ENCODE data around the gene HLTF.

Gene HLTF, protein sequence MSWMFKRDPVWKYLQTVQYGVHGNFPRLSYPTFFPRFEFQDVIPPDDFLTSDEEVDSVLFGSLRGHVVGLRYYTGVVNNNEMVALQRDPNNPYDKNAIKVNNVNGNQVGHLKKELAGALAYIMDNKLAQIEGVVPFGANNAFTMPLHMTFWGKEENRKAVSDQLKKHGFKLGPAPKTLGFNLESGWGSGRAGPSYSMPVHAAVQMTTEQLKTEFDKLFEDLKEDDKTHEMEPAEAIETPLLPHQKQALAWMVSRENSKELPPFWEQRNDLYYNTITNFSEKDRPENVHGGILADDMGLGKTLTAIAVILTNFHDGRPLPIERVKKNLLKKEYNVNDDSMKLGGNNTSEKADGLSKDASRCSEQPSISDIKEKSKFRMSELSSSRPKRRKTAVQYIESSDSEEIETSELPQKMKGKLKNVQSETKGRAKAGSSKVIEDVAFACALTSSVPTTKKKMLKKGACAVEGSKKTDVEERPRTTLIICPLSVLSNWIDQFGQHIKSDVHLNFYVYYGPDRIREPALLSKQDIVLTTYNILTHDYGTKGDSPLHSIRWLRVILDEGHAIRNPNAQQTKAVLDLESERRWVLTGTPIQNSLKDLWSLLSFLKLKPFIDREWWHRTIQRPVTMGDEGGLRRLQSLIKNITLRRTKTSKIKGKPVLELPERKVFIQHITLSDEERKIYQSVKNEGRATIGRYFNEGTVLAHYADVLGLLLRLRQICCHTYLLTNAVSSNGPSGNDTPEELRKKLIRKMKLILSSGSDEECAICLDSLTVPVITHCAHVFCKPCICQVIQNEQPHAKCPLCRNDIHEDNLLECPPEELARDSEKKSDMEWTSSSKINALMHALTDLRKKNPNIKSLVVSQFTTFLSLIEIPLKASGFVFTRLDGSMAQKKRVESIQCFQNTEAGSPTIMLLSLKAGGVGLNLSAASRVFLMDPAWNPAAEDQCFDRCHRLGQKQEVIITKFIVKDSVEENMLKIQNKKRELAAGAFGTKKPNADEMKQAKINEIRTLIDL

DNA sequence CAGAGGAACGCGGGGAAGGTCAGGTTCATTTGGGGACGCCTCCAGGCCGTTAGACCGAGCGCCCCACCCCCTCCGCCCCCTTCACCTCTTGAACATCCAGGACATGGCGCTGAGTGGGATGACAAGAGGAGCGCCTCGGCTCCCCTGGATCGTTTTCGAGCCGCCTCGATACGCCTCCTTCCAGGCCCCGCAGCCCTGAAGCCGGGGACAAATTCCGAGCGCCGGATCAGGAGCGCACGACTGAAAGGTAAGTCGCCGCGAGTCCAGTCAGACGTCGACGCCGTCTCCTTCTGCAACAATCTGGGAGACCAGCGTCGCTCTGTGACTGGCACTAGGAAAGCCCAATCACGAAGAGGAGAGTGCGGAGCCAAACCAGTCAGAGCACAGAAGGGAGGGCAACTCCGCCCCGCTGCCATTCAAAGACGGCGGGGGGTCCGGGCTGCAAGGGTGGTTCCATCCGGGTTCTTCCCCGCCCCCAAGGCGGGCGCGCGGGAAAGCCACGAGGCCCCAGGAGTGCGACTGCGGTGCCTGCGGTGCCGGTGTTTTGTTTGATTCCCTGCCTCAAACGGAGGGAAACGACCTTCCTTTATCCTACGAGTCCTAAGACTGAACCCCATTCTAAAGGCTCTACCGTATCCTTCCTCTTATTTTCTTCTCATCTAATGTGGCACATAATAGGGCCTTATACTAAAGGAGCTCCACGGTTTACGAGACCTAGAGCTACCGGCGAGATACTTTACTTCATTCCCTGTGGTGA lies at the start of gene HLTF:
TSS of gene HLTF (minus strand) at position 302 of the 757 bp plus-strand sequence. CDS start at position 105, 197 bp downstream.
- Histone ChIP-seq H3K27ac (peak within 1 kb of the TSS; percentile 68), H4K20me1 (peaks cover 24% of the 10 kb centered on the region), H3K36me3 (peaks cover 28% of the 10 kb centered on the region; the same call in 1 of the 2 replicates), H3K4me1 (peaks cover 27% of the 10 kb centered on the region), H3K9ac (peak within 1 kb of the TSS; percentile 83), H3K4me3 (peak within 1 kb of the TSS; percentile 79), H3K9me3 (peaks cover 6% of the 10 kb centered on the region; the same call in 1 of the 2 replicates), H3K4me2 (peak within 1 kb of the TSS; percentile 90), H3K27me3 (no peaks in the 10 kb centered on the region)
- TF ChIP-seq Cebpa-rat (IDR thresholded peaks at IDR 0.05): no peak

GRCh38 chr3:149134575-149134974 lies 48.2 kb upstream of the HLTF start:
- Histone ChIP-seq H3K4me2 (no peak overlapping the region), H3K4me3 (no peak overlapping the region), H4K20me1 (no peaks in the 10 kb centered on the region), H3K9me3 (no peaks in the 10 kb centered on the region), H3K27ac (no peak overlapping the region), H3K9ac (no peak overlapping the region), H3K4me1 (peaks cover 17% of the 10 kb centered on the region), H3K27me3 (no peaks in the 10 kb centered on the region), H3K36me3 (peaks cover 15% of the 10 kb centered on the region)
- no peak for TF ChIP-seq Cebpa-rat (IDR thresholded peaks at IDR 0.05)

GRCh38 chr3:149131589-149131988 lies 45.3 kb upstream of the HLTF start:
- H4K20me1 ChIP-seq: no peaks in the 10 kb centered on the region
- H3K36me3 ChIP-seq: peaks cover 15% of the 10 kb centered on the region
- no peak overlapping the region for H3K4me3 ChIP-seq
- no peak overlapping the region for H3K27ac ChIP-seq
- H3K27me3 ChIP-seq: no peaks in the 10 kb centered on the region
- H3K9ac ChIP-seq: no peak overlapping the region
- H3K9me3 ChIP-seq: no peaks in the 10 kb centered on the region
- no peak for TF ChIP-seq Cebpa-rat (IDR thresholded peaks at IDR 0.05)
- H3K4me1 ChIP-seq: peaks cover 24% of the 10 kb centered on the region
- H3K4me2 ChIP-seq: peak overlapping the region; percentile 68

GRCh38 chr3:149129326-149130205 lies 43.2 kb upstream of the HLTF start, which contains the start of gene HPS3:
TSS of gene HPS3 (plus strand) at chr3:149129638. CDS start at chr3:149129724, 86 bp downstream.
- H3K27me3 ChIP-seq: no peaks in the 10 kb centered on the region
- no peaks in the 10 kb centered on the region for H3K9me3 ChIP-seq
- H3K9ac ChIP-seq: peak within 1 kb of the TSS; percentile 81
- H3K27ac ChIP-seq: peak within 1 kb of the TSS; percentile 72
- H3K4me1 ChIP-seq: peaks cover 24% of the 10 kb centered on the region
- H4K20me1 ChIP-seq: no peaks in the 10 kb centered on the region
- TF ChIP-seq Cebpa-rat (IDR thresholded peaks at IDR 0.05): no peak
- H3K4me3 ChIP-seq: peak within 1 kb of the TSS; percentile 89
- peaks cover 13% of the 10 kb centered on the region for H3K36me3 ChIP-seq
- peak within 1 kb of the TSS; percentile 68 for H3K4me2 ChIP-seq

DNA sequence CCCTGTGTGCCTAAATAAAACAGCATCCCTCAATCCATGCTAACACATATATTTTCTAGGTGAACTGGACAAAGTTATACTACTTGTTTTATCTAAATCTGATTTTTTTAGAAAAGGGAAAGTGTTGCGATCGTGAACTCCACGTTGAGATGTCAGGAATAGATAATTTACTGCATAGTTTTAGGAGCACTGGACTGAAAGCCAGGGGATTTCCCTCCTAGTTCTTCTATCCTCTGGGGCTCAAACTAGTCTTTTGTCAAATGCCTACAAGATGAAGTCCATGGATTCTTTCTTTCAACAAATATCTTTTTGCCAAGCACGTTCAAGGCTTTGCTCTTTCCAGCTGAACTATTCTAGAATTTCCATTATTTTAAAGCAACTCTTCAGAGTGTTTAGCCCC lies 42.5 kb upstream of the HLTF start:
- no peaks in the 10 kb centered on the region for H4K20me1 ChIP-seq
- no peaks in the 10 kb centered on the region for H3K27me3 ChIP-seq
- H3K9ac ChIP-seq: peak overlapping the region; percentile 81; the same call in 1 of the 2 replicates
- H3K4me3 ChIP-seq: peak overlapping the region; percentile 89
- peaks cover 24% of the 10 kb centered on the region for H3K4me1 ChIP-seq
- no peak for TF ChIP-seq Cebpa-rat (IDR thresholded peaks at IDR 0.05)
- H3K36me3 ChIP-seq: peaks cover 9% of the 10 kb centered on the region; the same call in 1 of the 2 replicates
- peak overlapping the region; percentile 68 for H3K4me2 ChIP-seq
- H3K9me3 ChIP-seq: no peaks in the 10 kb centered on the region
- H3K27ac ChIP-seq: no peak overlapping the region

- Histone ChIP-seq H3K4me1 (no peaks in the 10 kb centered on the region), H3K36me3 (no peaks in the 10 kb centered on the region), H3K4me2 (no peak overlapping the region), H3K27me3 (no peaks in the 10 kb centered on the region), H3K27ac (no peak overlapping the region), H3K9me3 (no peaks in the 10 kb centered on the region), H3K9ac (no peak overlapping the region), H3K4me3 (no peak overlapping the region), H4K20me1 (no peaks in the 10 kb centered on the region)
- TF ChIP-seq Cebpa-rat (IDR thresholded peaks at IDR 0.05): no peak
Measured at GRCh38 chr3:149122721-149123578, 36.6 kb upstream of the HLTF start.

- Histone ChIP-seq H3K9me3 (no peaks in the 10 kb centered on the region), H4K20me1 (no peaks in the 10 kb centered on the region), H3K4me3 (no peak overlapping the region), H3K27ac (no peak overlapping the region), H3K9ac (no peak overlapping the region), H3K27me3 (no peaks in the 10 kb centered on the region), H3K4me2 (no peak overlapping the region), H3K36me3 (no peaks in the 10 kb centered on the region), H3K4me1 (no peaks in the 10 kb centered on the region)
- TF ChIP-seq Cebpa-rat (IDR thresholded peaks at IDR 0.05): no peak
Measured at GRCh38 chr3:149120051-149120972, 34.0 kb upstream of the HLTF start.
